Activated CD8-positive, alpha-beta memory T cell treated with anti-CD3 and anti-CD28 coated beads, Interleukin-2, amount 50 U/mL, for 48 hours (primary cell): ENCODE data around the gene NUP210L.

Source experiments
- DNase-seq: peaks from one replicate; pipeline ENCODE4 v3.0.0-alpha.2; 2020

Gene NUP210L

DNA sequence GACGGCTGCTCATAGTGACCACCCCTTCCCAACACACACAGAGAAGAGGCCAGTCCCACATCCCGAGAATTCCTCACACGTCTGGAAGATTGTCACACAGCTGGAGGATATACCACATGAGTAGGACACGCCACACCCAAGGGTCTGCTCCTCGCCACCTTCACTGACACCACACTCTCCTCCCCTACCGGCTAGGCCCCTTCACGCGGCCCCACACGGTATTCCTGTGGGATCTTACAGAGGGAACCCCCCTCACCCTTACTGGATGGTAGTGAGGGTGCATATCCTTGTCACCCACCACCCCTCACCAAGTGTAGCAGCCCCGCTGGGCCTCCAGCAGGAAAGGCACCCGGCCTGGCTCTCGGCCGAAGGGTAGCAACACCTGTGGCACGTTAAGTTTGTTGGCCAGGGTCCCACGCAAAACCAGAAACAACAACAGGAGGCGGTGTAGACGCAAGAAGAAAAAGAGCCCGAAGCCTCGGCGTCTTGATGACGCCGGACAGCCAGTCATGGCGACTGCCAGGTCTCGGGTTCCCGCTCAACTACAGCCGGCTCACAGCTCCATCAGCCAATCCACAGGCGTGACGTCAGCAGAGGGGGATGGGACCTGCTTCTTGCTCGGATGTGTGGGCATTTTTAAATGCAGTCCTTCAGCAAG, at the start of gene NUP210L:
TSS of gene NUP210L (minus strand) at position 540 of the 658 bp plus-strand sequence.
- DNase-seq, result peak; percentile 53

DNA sequence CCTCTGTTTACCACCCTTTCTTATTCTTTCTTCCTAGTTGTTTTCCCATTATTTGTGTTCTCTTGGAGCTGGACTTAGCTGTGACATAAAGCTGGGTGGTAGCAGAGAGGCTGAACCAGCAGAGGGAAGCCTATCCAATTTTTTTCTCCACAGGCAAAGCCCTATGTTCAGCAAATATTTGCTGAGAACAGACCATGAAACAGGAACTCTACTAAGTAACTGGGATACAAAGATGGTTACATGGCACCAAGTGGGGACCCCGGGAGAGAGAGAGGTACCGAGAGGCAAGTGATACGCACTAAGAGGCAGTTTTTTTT, 44.6 kb upstream of the NUP210L start:
- no peak for DNase-seq

DNA sequence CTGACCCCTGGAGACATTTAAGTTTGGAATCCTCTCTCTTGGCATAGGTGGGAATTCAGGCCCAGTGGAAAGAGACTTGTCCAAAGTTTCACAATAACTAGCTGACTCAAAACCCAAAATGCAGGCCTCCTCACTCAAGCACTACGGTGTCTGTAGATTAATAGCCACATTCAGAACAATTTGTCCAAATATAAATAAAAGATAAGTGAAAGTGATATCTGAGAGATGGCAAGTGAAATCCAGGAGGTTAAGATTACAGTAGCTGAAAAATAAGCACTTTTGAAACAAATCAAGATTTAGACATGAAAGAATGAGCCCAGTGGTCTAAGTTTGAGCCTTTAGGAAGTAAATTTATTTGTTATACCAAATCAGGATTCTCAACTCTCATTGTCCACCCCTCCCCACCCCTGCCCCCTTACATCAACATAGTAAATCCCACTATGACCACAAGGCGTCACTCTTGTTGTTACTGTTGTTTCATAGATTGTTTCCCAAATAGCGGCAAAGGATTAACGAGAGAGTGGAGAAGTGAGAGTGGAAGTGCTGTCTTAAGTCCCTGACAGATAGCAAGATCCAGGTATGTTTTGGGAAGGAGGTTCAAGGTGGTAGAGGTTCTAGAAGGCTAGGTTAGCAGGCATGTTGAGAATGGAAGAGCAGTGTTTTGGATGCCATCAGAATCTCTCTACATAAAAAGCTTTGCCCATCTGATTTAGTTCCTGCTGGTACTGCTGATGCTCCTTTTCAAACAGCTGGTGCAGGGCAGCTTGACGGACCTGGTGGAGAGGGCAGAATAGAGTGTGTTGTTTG, 44.1 kb upstream of the NUP210L start:
- no peak for DNase-seq

DNA sequence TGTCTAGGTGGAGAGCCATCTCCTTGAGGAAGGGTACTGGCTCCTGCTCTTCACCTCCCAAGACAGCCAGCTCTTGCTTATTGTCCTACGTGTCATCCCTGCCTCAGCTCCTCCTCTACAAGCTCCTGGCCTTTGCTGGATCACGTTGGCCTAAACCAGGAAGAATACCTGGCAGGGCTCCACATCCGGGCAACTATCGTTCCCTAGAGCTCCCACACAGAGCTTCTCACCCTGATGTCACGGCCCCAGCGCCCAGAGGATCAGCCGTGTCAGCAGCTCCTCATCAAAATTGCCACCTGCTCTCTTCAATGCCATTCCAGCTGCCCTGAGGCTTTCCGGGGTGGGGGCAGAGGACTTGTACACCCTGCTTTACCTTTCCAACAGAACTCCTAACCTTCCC, 38.9 kb upstream of the NUP210L start:
- DNase-seq, result no peak

GRCh38 chr1:154192476-154192875, 37.6 kb upstream of the NUP210L start:
- DNase-seq, result no peak

GRCh38 chr1:154191990-154192461, 37.2 kb upstream of the NUP210L start, which contains the start of gene TPM3:
Gene TPM3, minus strand, starts transcription at chr1:154192100. Its CDS starts 82 bp downstream, at chr1:154192018.
- no peak for DNase-seq

DNA sequence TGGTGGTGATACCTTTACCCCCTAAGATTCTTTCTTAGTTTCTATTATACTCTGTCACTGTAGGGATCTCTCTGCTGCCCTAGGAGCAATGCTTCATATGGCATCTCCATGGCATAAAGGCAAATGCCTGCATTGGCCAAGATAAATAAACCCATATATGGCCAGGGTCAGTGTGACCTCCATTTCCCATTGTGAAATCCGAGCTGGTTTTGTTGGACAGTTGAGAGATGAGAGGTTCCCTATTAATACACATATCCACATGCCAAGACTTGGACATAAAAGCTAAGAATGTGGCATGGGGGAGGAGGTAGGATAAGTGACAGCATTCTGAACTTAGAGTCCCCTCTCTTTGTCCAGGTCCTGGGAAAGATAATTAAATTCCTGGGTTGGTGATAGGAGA, 35.7 kb upstream of the NUP210L start:
- DNase-seq, result no peak

DNA sequence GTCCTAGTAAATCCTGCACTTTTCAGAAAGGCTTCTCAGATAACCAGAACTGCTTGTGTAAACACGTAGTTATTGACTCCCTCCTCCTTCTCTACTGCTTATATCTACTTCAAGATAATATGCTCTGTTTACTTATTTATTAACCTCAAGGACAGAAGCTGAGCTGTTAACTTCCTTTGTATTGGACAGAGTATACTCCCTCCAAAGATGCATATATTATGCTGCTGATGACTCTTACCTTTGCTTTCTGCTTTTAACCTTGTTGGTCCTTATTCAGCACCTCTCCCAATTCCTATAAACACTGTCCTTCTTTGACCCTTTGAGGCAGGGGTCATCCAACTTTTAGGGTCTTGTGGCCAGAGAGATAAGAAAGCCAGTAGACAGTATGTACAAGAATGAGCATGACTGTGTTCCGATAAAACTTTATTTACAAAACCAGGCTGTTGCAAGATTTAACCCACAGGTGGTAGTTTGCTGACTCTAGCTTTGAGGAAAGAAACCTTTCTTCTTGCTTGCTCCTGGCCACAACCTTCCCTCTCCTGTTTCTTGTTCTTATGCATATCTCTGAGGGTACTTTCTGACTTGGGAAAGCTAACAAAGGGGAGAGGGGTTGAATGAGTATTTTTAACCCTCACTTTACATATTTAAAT, 32.1 kb upstream of the NUP210L start:
- no peak for DNase-seq

DNA sequence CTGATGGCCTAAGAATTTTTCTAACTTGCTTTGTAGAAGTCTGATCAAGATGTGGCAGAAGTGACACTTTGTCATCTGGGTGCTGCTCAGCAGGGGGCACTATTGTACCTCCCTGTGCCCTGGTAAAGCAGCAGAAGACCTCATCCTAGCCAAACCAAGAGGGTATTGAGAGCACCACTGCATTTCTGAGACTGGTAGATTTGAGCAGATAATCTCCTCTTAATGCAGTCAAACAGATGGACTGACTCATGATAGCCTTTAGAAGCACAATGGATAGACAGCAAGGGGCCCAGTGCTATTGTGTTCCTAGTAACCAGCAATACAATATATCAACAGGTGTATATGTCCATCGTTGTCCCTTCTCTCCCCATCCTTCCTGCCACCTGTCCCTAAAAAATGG, 31.3 kb upstream of the NUP210L start:
- DNase-seq, result peak; percentile 82

- peak; percentile 98 for DNase-seq
Measured at GRCh38 chr1:154183046-154183915, 28.4 kb upstream of the NUP210L start.

DNA sequence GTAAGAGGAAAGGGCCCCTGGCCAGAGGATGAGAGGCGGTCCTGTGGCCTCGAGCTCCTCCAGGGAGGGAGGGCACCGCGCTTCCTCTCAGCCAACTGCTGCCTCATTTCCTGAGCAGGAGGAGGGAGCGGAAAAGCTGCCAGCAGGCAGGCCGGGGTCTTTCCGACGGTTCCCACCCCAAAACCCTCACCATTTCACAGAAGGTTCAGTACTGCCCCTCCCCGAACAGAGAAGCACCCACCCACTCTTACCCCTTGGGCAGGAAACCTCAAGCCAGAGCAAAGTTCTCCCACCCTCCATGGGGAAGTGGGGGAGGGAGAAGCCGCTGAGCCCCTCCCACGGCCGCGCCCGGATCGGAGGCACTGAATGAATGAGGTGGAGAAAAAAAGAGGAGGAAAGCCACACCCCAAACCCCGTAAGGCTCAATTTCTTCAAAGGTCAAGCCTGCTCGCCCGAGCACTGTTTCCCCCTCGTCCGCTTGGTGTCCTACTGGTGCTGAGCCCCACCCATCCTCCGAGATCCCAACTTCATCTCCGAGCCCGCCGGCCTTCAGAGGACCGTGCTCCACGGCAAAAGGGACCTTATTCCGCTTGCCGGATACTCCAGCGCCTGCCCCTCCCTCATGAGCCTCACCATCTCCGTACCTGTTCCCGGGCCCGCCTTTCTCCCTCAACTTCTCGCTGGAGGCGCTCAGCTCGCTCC, 27.6 kb upstream of the NUP210L start:
- DNase-seq, result peak; percentile 87

GRCh38 chr1:154181944-154182343, 27.1 kb upstream of the NUP210L start:
- DNase-seq, result no peak

GRCh38 chr1:154179946-154180687, 25.2 kb upstream of the NUP210L start:
- DNase-seq, result no peak

GRCh38 chr1:154178911-154179811, 24.3 kb upstream of the NUP210L start:
- no peak for DNase-seq

GRCh38 chr1:154178013-154178412, 23.1 kb upstream of the NUP210L start:
- no peak for DNase-seq

DNA sequence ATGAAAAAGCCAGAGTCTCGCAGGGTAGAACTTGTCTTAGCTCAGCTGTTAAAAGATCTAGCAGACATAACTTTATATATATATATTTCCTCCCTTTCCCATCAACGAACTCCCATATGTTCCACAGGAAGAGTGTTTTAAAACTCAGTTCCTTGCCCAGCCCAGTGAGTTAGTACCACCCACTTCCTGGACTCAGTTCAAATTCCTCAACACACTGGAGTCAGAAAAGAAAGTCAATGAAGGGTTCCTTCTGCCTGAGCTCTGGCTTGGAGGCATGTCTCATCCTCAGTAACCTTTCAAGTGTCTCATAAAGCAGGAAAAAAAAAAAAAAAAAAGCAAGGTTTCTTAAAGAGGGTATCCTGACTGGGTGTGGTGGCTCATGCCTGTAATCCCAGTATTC, 21.5 kb upstream of the NUP210L start:
- DNase-seq, result no peak

DNA sequence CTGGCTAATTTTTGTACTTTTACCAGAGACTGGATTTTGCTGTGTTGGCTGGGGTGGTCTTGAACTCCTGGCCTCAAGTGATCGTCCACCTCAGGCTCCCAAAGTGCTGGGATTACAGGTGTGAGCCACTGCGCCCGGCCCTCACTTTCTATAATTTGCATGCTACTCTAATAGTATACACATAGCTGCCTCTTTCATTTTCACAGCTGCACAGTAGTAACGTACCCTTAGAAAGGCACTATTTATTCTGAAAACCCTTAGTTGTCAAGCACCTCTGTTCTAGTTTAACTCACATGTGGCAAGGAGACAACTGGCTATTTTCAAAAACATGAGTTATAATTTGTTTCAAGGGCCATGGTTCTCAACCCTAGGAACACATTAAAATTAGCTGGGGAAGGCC, 19.8 kb upstream of the NUP210L start:
- DNase-seq, result no peak

GRCh38 chr1:154171880-154172279, 17.0 kb upstream of the NUP210L start:
- no peak for DNase-seq

DNA sequence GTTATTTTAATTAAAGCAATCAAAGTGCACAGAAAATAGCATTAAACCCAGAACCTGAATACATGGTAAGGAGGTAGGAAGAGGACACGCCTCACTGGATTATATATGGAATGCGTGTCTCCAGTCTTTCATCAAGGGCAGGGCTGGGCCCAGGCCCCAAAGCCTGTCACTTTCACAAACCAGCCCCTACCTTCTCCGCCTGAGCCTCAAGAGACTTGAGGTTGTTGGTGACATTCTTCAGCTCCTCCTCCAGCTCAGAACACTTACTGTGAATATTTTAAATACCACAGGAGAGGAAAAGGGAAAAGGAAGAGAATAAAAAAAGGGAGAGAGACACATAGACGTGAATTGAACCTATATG, 16.3 kb upstream of the NUP210L start:
- no peak for DNase-seq

GRCh38 chr1:154170547-154171222, 15.8 kb upstream of the NUP210L start:
- DNase-seq, result no peak
